Measurements from ENCODE around the gene CACNA1C.

Gene CACNA1C

GRCh38 chr12:2691345-2692071 lies 638.7 kb downstream of the CACNA1C start:
- TF ChIP-seq ZFX (IDR thresholded peaks at IDR 0.05) (0 out of 2 replicates have a peak, but pooled peaks have one; percentile 29), CTCF (conservative IDR thresholded peaks at IDR 0.05) (no peak)
- H3K27ac ChIP-seq: peak overlapping the region; percentile 21; the same call in 1 of the 2 replicates

GRCh38 chr12:2692080-2692479 lies 639.3 kb downstream of the CACNA1C start:
- TF ChIP-seq CTCF (conservative IDR thresholded peaks at IDR 0.05) (no peak), ZFX (IDR thresholded peaks at IDR 0.05) (no peak)

GRCh38 chr12:2693244-2693860 lies 640.6 kb downstream of the CACNA1C start:
- no peak for TF ChIP-seq ZFX (IDR thresholded peaks at IDR 0.05)
- TF ChIP-seq CTCF (conservative IDR thresholded peaks at IDR 0.05): no peak
- H3K27ac ChIP-seq: no peak overlapping the region

More at GRCh38 chr12:2692080-2692479, 639.3 kb downstream of the CACNA1C start:
- no peak overlapping the region for H3K27ac ChIP-seq

- H3K27ac ChIP-seq: no peak overlapping the region
- TF ChIP-seq CTCF (conservative IDR thresholded peaks at IDR 0.05) (no peak), ZFX (IDR thresholded peaks at IDR 0.05) (no peak)
Measured at GRCh38 chr12:2693980-2694610, 641.3 kb downstream of the CACNA1C start.

GRCh38 chr12:2696136-2696535 lies 643.3 kb downstream of the CACNA1C start:
- TF ChIP-seq CTCF (conservative IDR thresholded peaks at IDR 0.05): no peak
- TF ChIP-seq ZFX (IDR thresholded peaks at IDR 0.05): no peak
- no peak overlapping the region for H3K27ac ChIP-seq

- H3K27ac ChIP-seq: no peak overlapping the region
- TF ChIP-seq ZFX (IDR thresholded peaks at IDR 0.05) (no peak), CTCF (conservative IDR thresholded peaks at IDR 0.05) (no peak)
Measured at GRCh38 chr12:2697057-2697800, 644.4 kb downstream of the CACNA1C start.

All from C4-2B (cell line).